ENCODE data around the gene RPLP1. TPM values are rescaled to one million over a fixed set of nuclear protein-coding genes. Genes with fewer than 3 reads are reported as not detected.
"Not testable (repeated sequence)": the region's sequence is repeated elsewhere in the genome, so short reads cannot be mapped to it uniquely, and the experiment has no call there.

The RPLP1 gene
- total and polyA plus RNA-seq, 2 donors (not counting 1 experiment from before 2014, with no cell fraction given), result 82.4 to 621 TPM

GRCh38 chr15:69446953-69447352 lies 5.7 kb upstream of the RPLP1 start:
- no peak overlapping the region for H2AFZ ChIP-seq (ENCODE audit: low read length)
- no peaks in the 10 kb centered on the region for H3K79me2 ChIP-seq (ENCODE audit: control insufficient read depth, insufficient read depth, low read length)
- H3K4me2 ChIP-seq (ENCODE audit: extremely low read depth, insufficient read depth, low read length), result no peak overlapping the region
- no peaks in the 10 kb centered on the region for H3K4me1 ChIP-seq (ENCODE audit: control insufficient read depth, extremely low read depth, insufficient read depth, low read length)
- H3K9me3 ChIP-seq (ENCODE audit: control insufficient read depth, insufficient read depth, low read depth, low read length), result no peaks in the 10 kb centered on the region
- no peaks in the 10 kb centered on the region for H3K27me3 ChIP-seq (ENCODE audit: control insufficient read depth, insufficient read depth, low read length)
- H3K36me3 ChIP-seq (ENCODE audit: control insufficient read depth, insufficient read depth, low read length), result peaks cover 6% of the 10 kb centered on the region
- H3K4me3 ChIP-seq (replicated peaks in 1 of 4; ENCODE audit: control extremely low read depth in 1 of 4, insufficient read depth in 1 of 4, low read depth in 3 of 4, low read length in 4 of 4), result no peak overlapping the region
- no peaks in the 10 kb centered on the region for H4K20me1 ChIP-seq (ENCODE audit: control insufficient read depth, extremely low read depth, insufficient read depth, low read length)
- H3K9ac ChIP-seq (ENCODE audit: insufficient read depth, low read length), result no peak overlapping the region
- DNase-seq (ENCODE audit: low read depth in 2 of 2), result no peak
- H3K27ac ChIP-seq (ENCODE audit: insufficient read depth, low read length), result no peak overlapping the region
- no peak for TF ChIP-seq EZH2 (IDR thresholded peaks at IDR 0.05; ENCODE audit: low read length, missing control alignments)
- no peak for TF ChIP-seq CTCF (conservative IDR thresholded peaks at IDR 0.05 in 1 of 2, IDR thresholded peaks at IDR 0.05 in 1 of 2; ENCODE audit: low read depth in 1 of 2, low read length in 2 of 2)

DNA sequence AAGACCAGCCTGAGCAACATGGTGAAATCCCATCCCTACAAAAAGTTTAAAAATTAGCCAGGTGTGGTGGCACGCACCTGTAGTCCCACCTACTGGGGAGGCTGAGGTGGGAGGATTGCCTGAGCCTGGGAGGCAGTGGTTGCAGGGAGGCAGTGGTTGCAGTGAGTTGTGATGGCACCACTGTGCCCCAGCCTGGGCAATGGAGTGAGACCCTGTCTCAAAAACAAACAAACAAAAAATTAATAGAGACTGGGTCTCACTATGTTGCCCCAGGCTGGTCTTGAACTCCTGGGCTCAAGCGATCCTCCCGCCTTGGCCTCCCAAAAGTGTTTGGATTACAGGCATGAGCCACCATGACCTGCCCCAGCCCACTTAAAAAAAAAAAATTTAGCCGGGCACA lies 2.4 kb upstream of the RPLP1 start:
- H3K9ac ChIP-seq (ENCODE audit: insufficient read depth, low read length); H3K27me3 ChIP-seq (ENCODE audit: control insufficient read depth, insufficient read depth, low read length); H2AFZ ChIP-seq (ENCODE audit: low read length); H3K36me3 ChIP-seq (ENCODE audit: control insufficient read depth, insufficient read depth, low read length); H3K4me2 ChIP-seq (ENCODE audit: extremely low read depth, insufficient read depth, low read length); H3K4me3 ChIP-seq (replicated peaks in 1 of 4; ENCODE audit: control extremely low read depth in 1 of 4, insufficient read depth in 1 of 4, low read depth in 3 of 4, low read length in 4 of 4); H3K4me1 ChIP-seq (ENCODE audit: control insufficient read depth, extremely low read depth, insufficient read depth, low read length); H3K27ac ChIP-seq (ENCODE audit: insufficient read depth, low read length); H3K9me3 ChIP-seq (ENCODE audit: control insufficient read depth, insufficient read depth, low read depth, low read length); H4K20me1 ChIP-seq (ENCODE audit: control insufficient read depth, extremely low read depth, insufficient read depth, low read length); DNase-seq (ENCODE audit: low read depth in 2 of 2): not testable (repeated sequence)
- H3K79me2 ChIP-seq (ENCODE audit: control insufficient read depth, insufficient read depth, low read length), result peaks cover 25% of the 10 kb centered on the region

DNA sequence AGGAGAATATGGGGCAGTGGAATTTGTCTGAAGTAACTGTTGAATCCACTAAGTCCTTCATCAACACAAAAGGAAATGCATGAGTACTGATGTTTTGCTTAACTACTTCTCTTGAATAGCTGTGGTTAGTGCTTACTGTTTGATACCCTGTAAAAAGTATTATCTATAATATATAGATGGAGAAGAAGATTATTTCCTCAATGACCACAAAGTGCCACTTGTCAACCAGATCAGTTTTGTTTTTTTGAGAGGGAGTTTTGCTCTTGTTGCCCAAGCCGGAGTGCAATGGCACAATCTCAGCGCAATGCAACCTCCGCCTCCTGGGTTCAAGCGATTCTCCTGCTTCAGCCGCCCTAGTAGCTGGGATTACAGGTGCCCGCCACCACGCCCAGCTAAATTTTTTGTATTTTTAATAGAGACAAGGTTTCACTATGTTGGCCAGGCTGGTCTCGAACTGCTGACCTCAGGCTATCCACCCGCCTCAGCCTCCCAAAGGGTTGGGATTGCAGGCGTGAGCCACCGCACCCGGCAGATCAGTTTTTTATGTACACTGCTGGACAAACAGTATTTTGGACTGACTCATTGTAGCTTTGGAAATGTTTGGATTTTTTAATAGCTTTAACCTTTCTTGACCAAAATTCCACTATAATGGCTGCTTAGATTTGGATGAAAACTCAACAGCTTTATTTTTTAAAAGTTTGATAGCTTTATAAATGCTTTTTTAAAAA lies 1.5 kb upstream of the RPLP1 start:
- no peaks in the 10 kb centered on the region for H3K27me3 ChIP-seq (ENCODE audit: control insufficient read depth, insufficient read depth, low read length)
- H3K36me3 ChIP-seq (ENCODE audit: control insufficient read depth, insufficient read depth, low read length), result peaks cover 9% of the 10 kb centered on the region
- no peak overlapping the region for H3K27ac ChIP-seq (ENCODE audit: insufficient read depth, low read length)
- H3K79me2 ChIP-seq (ENCODE audit: control insufficient read depth, insufficient read depth, low read length), result peaks cover 34% of the 10 kb centered on the region
- H4K20me1 ChIP-seq (ENCODE audit: control insufficient read depth, extremely low read depth, insufficient read depth, low read length), result peaks cover 6% of the 10 kb centered on the region
- peak overlapping the region in 1 of 4 experiments; percentile 86 for H3K4me3 ChIP-seq (replicated peaks in 1 of 4; ENCODE audit: control extremely low read depth in 1 of 4, insufficient read depth in 1 of 4, low read depth in 3 of 4, low read length in 4 of 4)
- peaks cover 9% of the 10 kb centered on the region for H3K4me1 ChIP-seq (ENCODE audit: control insufficient read depth, extremely low read depth, insufficient read depth, low read length)
- H2AFZ ChIP-seq (ENCODE audit: low read length), result no peak overlapping the region
- H3K4me2 ChIP-seq (ENCODE audit: extremely low read depth, insufficient read depth, low read length), result no peak overlapping the region
- H3K9ac ChIP-seq (ENCODE audit: insufficient read depth, low read length), result no peak overlapping the region
- no peak for TF ChIP-seq EZH2 (IDR thresholded peaks at IDR 0.05; ENCODE audit: low read length, missing control alignments)
- no peak for TF ChIP-seq CTCF (conservative IDR thresholded peaks at IDR 0.05 in 1 of 2, IDR thresholded peaks at IDR 0.05 in 1 of 2; ENCODE audit: low read depth in 1 of 2, low read length in 2 of 2)
- H3K9me3 ChIP-seq (ENCODE audit: control insufficient read depth, insufficient read depth, low read depth, low read length), result no peaks in the 10 kb centered on the region
- no peak for DNase-seq (ENCODE audit: low read depth in 2 of 2)
